PC-3 (cell line): Measurements from ENCODE around the gene ITPR3. TPM values are rescaled to one million over a fixed set of nuclear protein-coding genes. Genes with fewer than 3 reads are reported as not detected.

Experiments used
- ATAC-seq: fragments of 200-7000 bp; cut with Tn5 transposase; 2 replicates; pipeline ENCODE4 v1.9.1; 2020; ENCODE audit warnings: mild to moderate bottlenecking, moderate library complexity
- BruUV-seq: library from RNA; stranded (reverse); fragments of 400-500 nt; replicated peaks from 2 replicates; lab custom pipeline; 2021; lab: Mats Ljungman, UMichigan
- CTCF ChIA-PET: fragments of 300-600 bp; sonication (Branson Sonifier 250); formaldehyde crosslinking; loops from one replicate; lab custom pipeline; 2022; ENCODE audit warnings: antibody characterized with exemption; lab: Charles Lee
- POLR2A ChIA-PET: fragments of 300-600 bp; sonication (Branson Sonifier 250); formaldehyde crosslinking; loops from one replicate; lab custom pipeline; 2022; ENCODE audit warnings: antibody characterized with exemption; ENCODE audit not compliant: unreplicated experiment; lab: Charles Lee
- DNase-seq: peaks from one replicate; pipeline ENCODE4 v3.0.0-alpha.2; 2015
- H2AFZ ChIP-seq: fragments of 300-600 bp; sonication (generic); 2 replicates; pipeline ENCODE4 v1.6.0; 2016; ENCODE audit warnings: antibody characterized with exemption, low read length
- H3F3A ChIP-seq: fragments of 300-600 bp; sonication (generic); one replicate; pipeline ENCODE4 v1.6.0; 2017; ENCODE audit warnings: antibody characterized with exemption, low read length, control low read depth, mild to moderate bottlenecking; ENCODE audit not compliant: unreplicated experiment
- H3K27ac ChIP-seq: fragments of 300-600 bp; sonication (generic); 2 replicates; pipeline ENCODE4 v1.5.1; 2016; ENCODE audit warnings: mild to moderate bottlenecking, low read length
- H3K27me3 ChIP-seq: fragments of 300-600 bp; sonication (generic); 2 replicates; pipeline ENCODE4 v1.6.1; 2016; ENCODE audit warnings: low read length, mixed read lengths
- H3K36me3 ChIP-seq: fragments of 300-600 bp; sonication (generic); 2 replicates; pipeline ENCODE4 v1.6.1; 2016; ENCODE audit warnings: low read depth, mixed run types, low read length, mixed read lengths
- H3K4me1 ChIP-seq: fragments of 300-600 bp; sonication (generic); 2 replicates; pipeline ENCODE4 v1.5.1; 2016; ENCODE audit warnings: low read length; ENCODE audit not compliant: insufficient read depth
- H3K4me2 ChIP-seq: fragments of 300-600 bp; sonication (generic); 2 replicates; pipeline ENCODE4 v1.6.0; 2016; ENCODE audit warnings: low read length
- H3K4me3 ChIP-seq: fragments of 300-600 bp; sonication (generic); 2 replicates; pipeline ENCODE4 v1.5.1; 2016; ENCODE audit warnings: mild to moderate bottlenecking, low read length, mixed read lengths
- H3K79me2 ChIP-seq: fragments of 300-600 bp; sonication (generic); 2 replicates; pipeline ENCODE4 v1.6.1; 2017; ENCODE audit warnings: low read length, mixed read lengths
- H3K9ac ChIP-seq: fragments of 300-600 bp; sonication (generic); 2 replicates; pipeline ENCODE4 v1.6.0; 2016; ENCODE audit warnings: mild to moderate bottlenecking, low read length
- H3K9me2 ChIP-seq: fragments of 300-600 bp; sonication (generic); replicated peaks from 2 replicates; pipeline ENCODE4 v1.6.1; 2016; ENCODE audit warnings: mixed run types, low read length, mixed read lengths
- H3K9me3 ChIP-seq: fragments of 300-600 bp; sonication (generic); 2 replicates; pipeline ENCODE4 v1.6.1; 2016; ENCODE audit warnings: low read length, mixed read lengths
- H4K20me1 ChIP-seq: fragments of 300-600 bp; sonication (generic); 2 replicates; pipeline ENCODE4 v1.6.1; 2016; ENCODE audit warnings: low read length, mixed read lengths
- CTCF ChIP-seq: fragments of 300-600 bp; sonication (generic); conservative IDR thresholded peaks from 2 replicates; pipeline ENCODE4 v1.5.1; 2017; ENCODE audit warnings: antibody characterized with exemption, low read depth, mild to moderate bottlenecking, low read length
- EZH2 ChIP-seq: fragments of 300-600 bp; sonication (generic); IDR thresholded peaks from one replicate; pipeline ENCODE4 v1.6.1; 2017; ENCODE audit warnings: antibody characterized with exemption, mild to moderate bottlenecking, low read length; ENCODE audit not compliant: unreplicated experiment
- EZH2phosphoT487 ChIP-seq: fragments of 300-600 bp; sonication (generic); IDR thresholded peaks from 2 replicates; pipeline ENCODE4 v1.6.1; 2018; ENCODE audit warnings: mild to moderate bottlenecking, antibody characterized with exemption, low read length, borderline replicate concordance
- intact Hi-C: fragments of 100-400 bp; cut with micrococcal nuclease; formaldehyde crosslinking; loops from 2 replicates; pipeline ENCODE4 v1.9.0; 2023
- total RNA-seq: library from RNA; depleted of rRNA; stranded (reverse); fragments of >200 nt; gene quantifications from 2 replicates; pipeline ENCODE4 v1.2.3, GENCODE V29; 2014

ITPR3 gene
- total RNA-seq, 1 experiment from 2014 or later = 41.8 TPM

- TF ChIP-seq CTCF (no peak), EZH2phosphoT487 (no peak), EZH2 (no peak)
- H3K9me2 ChIP-seq = no peaks in the 10 kb centered on the region
- H3K9me3 ChIP-seq = no peaks in the 10 kb centered on the region
- peaks cover 12% of the 10 kb centered on the region for H3K27me3 ChIP-seq
- H3F3A ChIP-seq = no peaks in the 10 kb centered on the region
- no peaks in the 10 kb centered on the region for H4K20me1 ChIP-seq
- peaks cover 17% of the 10 kb centered on the region for H3K4me1 ChIP-seq
- POLR2A ChIA-PET = no interaction called here
- H3K36me3 ChIP-seq = no peaks in the 10 kb centered on the region
- H2AFZ ChIP-seq = no peak overlapping the region
- no peak overlapping the region for H3K4me3 ChIP-seq
- no peaks in the 10 kb centered on the region for H3K79me2 ChIP-seq
- DNase-seq = no peak
- intact Hi-C loops = no loop called here
- no peak overlapping the region for H3K9ac ChIP-seq
- ATAC-seq = no peak
- no peak overlapping the region for H3K4me2 ChIP-seq
- CTCF ChIA-PET = no interaction called here
- BruUV-seq = no TSS peak
- H3K27ac ChIP-seq = no peak overlapping the region
Measured at GRCh38 chr6:33728438-33728837, 107.3 kb downstream of the ITPR3 start.

- no peaks in the 10 kb centered on the region for H3K9me3 ChIP-seq
- H3K36me3 ChIP-seq = no peaks in the 10 kb centered on the region
- peaks cover 7% of the 10 kb centered on the region for H3K27me3 ChIP-seq
- H3K27ac ChIP-seq = no peak overlapping the region
- H3K4me1 ChIP-seq = peaks cover 17% of the 10 kb centered on the region
- ChIA-PET CTCF (no interaction called here), POLR2A (no interaction called here)
- TF ChIP-seq EZH2phosphoT487 = no peak
- TF ChIP-seq CTCF = no peak
- no peak for TF ChIP-seq EZH2
- H3K79me2 ChIP-seq = no peaks in the 10 kb centered on the region
- H2AFZ ChIP-seq = no peak overlapping the region
- intact Hi-C loops = no loop called here
- H4K20me1 ChIP-seq = no peaks in the 10 kb centered on the region
- no peak overlapping the region for H3K4me3 ChIP-seq
- ATAC-seq = no peak
- no peak for DNase-seq
- H3K9ac ChIP-seq = no peak overlapping the region
- BruUV-seq = no TSS peak
- no peaks in the 10 kb centered on the region for H3K9me2 ChIP-seq
- H3K4me2 ChIP-seq = no peak overlapping the region
- no peaks in the 10 kb centered on the region for H3F3A ChIP-seq
Measured at GRCh38 chr6:33729059-33729458, 107.9 kb downstream of the ITPR3 start.

GRCh38 chr6:33730611-33731010 is 109.5 kb downstream of the ITPR3 start:
- no peaks in the 10 kb centered on the region for H3K9me3 ChIP-seq
- H3K36me3 ChIP-seq = no peaks in the 10 kb centered on the region
- no peak overlapping the region for H3K4me3 ChIP-seq
- ChIA-PET POLR2A (no interaction called here), CTCF (no interaction called here)
- no peak overlapping the region for H2AFZ ChIP-seq
- no peak overlapping the region for H3K27ac ChIP-seq
- BruUV-seq = no TSS peak
- no peak for ATAC-seq
- no peaks in the 10 kb centered on the region for H3K79me2 ChIP-seq
- intact Hi-C loops = no loop called here
- no peak overlapping the region for H3K9ac ChIP-seq
- no peaks in the 10 kb centered on the region for H3K27me3 ChIP-seq
- H4K20me1 ChIP-seq = no peaks in the 10 kb centered on the region
- no peak for TF ChIP-seq EZH2phosphoT487
- no peak for TF ChIP-seq CTCF
- TF ChIP-seq EZH2 = no peak
- no peak for DNase-seq
- no peak overlapping the region for H3K4me2 ChIP-seq
- H3K9me2 ChIP-seq = no peaks in the 10 kb centered on the region
- no peaks in the 10 kb centered on the region for H3F3A ChIP-seq
- peaks cover 17% of the 10 kb centered on the region for H3K4me1 ChIP-seq
